ENCODE results near the gene TRMT10A. TPM values are rescaled to one million over a fixed set of nuclear protein-coding genes. Genes with fewer than 3 reads are reported as not detected.
"Not testable (repeated sequence)": the region's sequence is repeated elsewhere in the genome, so short reads cannot be mapped to it uniquely, and the experiment has no call there.

Gene TRMT10A
- total RNA-seq, 2 donors from 2014 or later, result 3.0 to 3.1 TPM

GRCh38 chr4:99572527-99573240 lies 8.8 kb upstream of the TRMT10A start:
- DNase-seq (ENCODE audit: low spot score), result no peak
- intact Hi-C loops (cut with DNase I), result no loop called here

DNA sequence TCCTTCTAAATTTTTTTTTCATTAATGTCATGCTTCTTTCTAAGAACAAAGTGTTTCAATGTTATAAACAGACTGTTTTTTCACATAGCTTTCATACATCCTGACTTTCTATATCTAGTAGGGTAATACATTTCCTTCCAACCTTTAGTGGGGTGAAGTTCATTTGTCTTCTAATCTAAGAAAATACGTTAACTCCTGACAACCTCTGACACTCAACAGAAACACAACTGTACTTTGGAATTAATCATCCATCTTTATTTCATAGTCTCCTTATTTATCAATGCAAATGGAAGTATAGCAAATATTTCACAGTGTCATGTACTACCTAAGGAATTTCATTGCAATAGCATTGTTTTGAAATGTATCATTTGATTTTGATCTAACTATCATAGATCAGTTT lies 8.0 kb upstream of the TRMT10A start:
- intact Hi-C loops (cut with DNase I), result no loop called here

DNA sequence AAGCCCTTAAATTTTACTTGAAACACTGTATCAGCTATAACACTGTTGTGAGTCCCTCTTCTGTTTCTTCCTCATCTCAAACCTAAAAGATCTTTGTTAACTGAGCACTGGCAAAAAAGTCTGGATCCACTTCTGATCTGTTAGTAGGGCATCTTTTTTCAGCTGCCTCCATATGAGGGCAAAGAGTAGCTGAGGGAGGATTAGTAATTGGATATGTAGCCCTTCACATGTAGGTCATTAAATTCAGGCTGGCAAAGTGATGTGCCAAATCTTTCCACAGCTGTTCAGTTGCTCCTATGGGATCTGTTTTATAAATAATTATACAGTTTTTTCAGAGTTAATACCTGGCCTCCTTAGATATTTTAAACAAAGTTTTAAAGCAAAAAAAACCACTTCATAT lies 1.1 kb upstream of the TRMT10A start:
- DNase-seq (ENCODE audit: low spot score), result no peak
- intact Hi-C loops (cut with DNase I), result no loop called here

More for the DNA sequence above, 8.0 kb upstream of the TRMT10A start:
- DNase-seq (ENCODE audit: low spot score), result no peak

DNA sequence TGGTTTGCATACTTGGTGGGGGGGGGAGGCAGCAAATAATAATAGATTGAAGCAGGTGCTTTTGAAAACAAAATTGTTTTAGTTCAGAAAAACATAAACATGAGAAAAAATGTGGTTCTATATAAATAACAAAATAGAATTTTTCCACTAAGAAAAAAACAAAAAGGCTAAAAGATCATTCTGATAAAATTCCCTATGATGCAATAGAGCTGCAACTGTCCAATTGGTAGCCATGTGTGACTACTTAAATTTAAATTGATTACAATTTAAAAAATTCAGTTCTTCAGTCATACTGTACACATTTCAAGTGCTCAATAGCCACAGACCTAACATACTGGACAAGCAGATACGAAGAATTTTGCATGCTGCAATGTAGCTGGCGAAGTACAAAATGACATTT lies 11.0 kb downstream of the TRMT10A start:
- no peak for DNase-seq (ENCODE audit: low spot score)
- intact Hi-C loops (cut with DNase I), result no loop called here

DNA sequence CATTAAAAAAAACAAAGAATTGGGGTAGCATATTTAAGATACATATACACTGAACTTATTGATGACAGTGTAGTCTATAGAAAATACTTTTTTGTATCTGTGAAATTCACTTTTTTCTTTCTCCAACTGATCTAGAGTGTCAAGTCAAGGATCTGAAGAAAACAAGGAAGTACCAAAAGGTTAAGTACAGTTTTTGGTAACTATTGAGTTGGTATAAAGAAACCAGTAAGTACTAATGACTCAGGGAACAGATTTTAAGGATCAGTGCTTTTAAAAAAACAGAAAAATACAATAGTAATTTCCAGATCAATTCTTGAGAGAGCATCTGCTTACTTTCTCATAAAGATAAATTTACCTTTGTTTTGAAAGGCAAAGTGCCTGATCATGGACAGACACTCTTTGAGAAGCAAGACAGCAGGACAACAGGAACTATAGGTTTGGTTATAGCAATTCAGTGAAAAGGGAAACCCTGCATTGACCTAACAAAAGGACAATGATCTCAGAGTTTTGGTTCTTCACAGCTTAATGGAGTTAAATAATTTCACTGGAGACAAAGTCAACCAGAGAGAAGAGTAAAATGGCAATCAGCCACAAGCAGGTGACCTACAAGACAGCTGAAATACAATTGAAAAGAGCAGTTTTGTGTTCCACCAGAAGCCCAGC lies 23.4 kb downstream of the TRMT10A start:
- intact Hi-C loops (cut with DNase I), result no loop called here
- DNase-seq (ENCODE audit: low spot score), result no peak

- intact Hi-C loops (cut with DNase I), result no loop called here
- DNase-seq (ENCODE audit: low spot score), result no peak
Measured at GRCh38 chr4:99537674-99538073, 26.2 kb downstream of the TRMT10A start.

GRCh38 chr4:99536848-99537247 lies 27.0 kb downstream of the TRMT10A start:
- DNase-seq (ENCODE audit: low spot score), result no peak
- intact Hi-C loops (cut with DNase I), result no loop called here

GRCh38 chr4:99536271-99536670 lies 27.6 kb downstream of the TRMT10A start:
- DNase-seq (ENCODE audit: low spot score), result no peak
- intact Hi-C loops (cut with DNase I), result no loop called here

DNA sequence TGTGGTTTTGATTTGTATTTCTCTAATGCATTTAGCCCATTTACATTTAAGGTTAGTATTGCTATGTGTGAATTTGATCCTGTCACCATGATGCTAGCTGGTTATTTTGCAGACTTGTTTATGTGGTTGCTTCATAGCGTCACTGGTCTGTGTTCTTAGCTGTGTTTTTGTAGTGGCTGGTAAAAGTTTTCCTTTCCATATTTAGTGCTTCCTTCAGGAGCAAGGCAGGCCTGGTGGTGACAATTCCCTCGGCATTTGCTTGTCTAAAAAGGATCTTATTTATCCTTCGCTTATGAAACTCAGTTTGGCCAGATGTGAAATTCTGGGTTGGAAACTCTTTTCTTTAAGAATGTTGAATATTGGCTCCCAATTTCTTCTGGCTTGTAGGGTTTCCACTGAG lies 29.1 kb downstream of the TRMT10A start:
- intact Hi-C loops (cut with DNase I); DNase-seq (ENCODE audit: low spot score): not testable (repeated sequence)

DNA sequence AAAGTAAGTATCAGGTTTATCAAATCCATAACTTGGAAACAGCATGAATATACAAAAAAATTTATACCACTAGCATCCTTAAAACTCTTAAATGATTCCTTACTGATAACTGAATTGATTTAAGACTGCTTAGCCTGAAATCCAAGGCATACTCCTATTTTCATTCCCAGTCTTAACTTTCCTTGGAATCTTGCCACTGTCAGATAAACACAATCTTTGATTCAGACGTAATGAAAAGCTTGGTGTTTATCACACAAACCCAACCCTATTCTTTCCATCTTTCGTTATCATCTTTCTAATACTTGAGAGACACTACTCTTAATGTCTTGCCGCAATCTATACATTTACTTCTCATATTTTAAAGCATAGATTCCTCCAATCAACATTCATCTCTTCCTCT lies 33.9 kb downstream of the TRMT10A start:
- no peak for DNase-seq (ENCODE audit: low spot score)
- intact Hi-C loops (cut with DNase I), result no loop called here

DNA sequence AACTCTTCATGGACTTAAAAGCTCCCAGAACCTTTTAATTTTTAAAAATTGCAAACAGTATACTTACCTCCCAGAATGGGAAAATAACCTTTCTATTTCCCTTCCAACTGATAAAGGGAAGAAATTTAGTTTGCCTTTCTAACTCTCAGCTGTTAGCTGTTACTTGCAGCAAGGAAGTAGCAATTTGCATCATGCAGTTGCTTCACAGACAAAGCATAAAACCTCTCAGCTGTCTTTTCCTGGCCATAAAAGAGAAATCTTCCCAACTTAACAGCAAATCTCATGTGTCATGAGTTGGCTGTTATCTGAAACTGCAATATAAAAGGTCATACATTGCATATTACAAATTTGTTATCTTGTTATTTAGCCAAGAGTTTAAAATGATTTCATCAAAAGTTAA lies 34.6 kb downstream of the TRMT10A start:
- DNase-seq (ENCODE audit: low spot score), result no peak
- intact Hi-C loops (cut with DNase I), result no loop called here

DNA sequence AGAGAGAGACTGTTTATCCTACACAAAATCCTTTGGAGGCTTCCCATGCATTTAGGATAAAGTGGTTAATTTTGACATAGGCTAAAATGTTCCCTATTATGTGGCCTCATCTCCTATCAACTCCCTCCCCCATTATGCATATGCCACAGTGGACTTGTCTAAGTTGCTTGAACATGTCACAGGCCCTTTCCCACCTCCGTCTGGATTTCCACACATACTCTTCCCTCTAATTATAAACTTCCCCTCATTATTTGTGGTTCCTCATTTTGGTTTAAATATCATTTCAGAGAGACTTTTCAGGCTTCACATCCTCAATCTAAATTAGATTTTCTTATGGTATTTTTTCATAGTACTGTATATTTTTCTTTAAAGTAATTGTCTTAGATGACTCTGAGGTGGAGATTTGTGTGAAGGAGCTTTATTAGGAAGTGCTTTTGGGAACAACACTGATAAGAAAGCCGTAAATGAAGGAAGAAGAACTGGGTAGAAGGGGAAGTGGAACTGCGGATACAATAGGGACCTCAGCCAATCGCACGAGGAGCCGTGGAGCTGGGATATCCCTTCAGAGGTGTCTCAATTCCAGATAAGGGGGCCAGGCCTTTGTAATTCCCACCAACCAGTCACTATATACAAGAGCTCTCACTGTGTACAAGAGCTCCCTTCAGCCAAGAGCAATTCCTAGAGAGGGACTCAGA lies 45.1 kb downstream of the TRMT10A start:
- DNase-seq (ENCODE audit: low spot score), result no peak
- intact Hi-C loops (cut with DNase I), result no loop called here

DNA sequence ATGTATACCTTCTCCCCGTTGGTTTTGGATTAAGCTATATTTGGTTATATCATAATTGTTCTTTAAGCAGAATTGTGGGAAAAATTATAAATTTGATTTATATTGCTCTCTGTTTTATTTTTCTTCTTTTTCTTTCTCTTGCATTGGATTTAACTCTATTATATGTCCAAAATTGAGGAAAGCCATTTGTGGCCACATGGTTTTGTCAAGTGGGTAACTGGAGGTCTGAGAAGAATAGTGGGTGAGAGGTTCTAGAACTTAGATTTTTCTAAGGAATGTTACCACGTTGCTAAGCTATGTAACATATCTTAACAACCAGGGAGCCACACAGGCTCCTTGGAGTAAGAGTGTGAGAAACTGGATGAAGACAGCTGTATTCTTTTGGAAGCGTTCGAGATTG lies 53.1 kb downstream of the TRMT10A start, which contains the start of gene C4orf17:
Gene C4orf17 (plus strand): TSS at position 301 of the 400 bp plus-strand sequence. CDS start 2,061 bp downstream, outside the sequence.
- intact Hi-C loops (cut with DNase I), result no loop called here
- no peak for DNase-seq (ENCODE audit: low spot score)

DNA sequence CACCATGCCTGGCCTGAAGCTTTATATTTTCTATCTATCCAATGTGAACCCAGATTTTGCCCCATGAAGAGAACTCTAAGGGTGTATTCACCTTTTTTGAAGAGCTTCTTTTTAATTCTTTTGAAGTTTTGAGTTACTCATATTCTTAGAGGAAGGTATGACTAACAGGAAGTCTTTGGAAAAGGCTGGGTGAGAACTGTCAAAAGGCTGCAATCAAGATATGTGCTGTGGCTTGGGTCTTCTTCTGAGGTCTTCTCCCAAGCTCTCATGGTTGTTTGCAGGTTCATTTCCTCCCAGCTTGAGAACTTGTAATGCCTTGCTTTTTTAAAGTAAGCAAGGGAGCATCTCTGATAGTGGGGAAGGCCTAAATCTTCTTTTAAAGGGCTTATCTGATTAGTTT lies 56.1 kb downstream of the TRMT10A start:
- intact Hi-C loops (cut with DNase I), result no loop called here
- no peak for DNase-seq (ENCODE audit: low spot score)

GRCh38 chr4:99507349-99507748 lies 56.5 kb downstream of the TRMT10A start:
- no peak for DNase-seq (ENCODE audit: low spot score)

DNA sequence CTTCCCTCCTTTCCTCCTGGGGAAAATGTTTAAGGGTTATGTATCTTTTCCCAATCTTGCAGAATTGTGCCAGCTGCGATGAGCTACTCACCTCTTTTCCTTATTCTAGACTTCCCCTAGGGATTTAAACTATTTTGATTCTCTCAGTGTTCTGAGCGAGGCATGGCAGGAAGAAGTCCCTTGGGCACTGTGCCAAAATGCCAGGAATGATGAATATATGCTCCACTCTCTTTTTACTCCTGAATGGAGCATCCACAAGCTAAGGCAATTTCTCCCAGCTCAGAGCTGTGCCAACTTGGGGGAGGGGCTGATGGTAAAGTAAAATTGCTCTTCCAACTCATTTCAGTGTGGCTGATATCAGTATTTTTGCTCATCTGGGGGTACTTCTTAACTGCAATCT lies 57.1 kb downstream of the TRMT10A start:
- no peak for DNase-seq (ENCODE audit: low spot score)
- intact Hi-C loops (cut with DNase I), result no loop called here

More at GRCh38 chr4:99507349-99507748, 56.5 kb downstream of the TRMT10A start:
- intact Hi-C loops (cut with DNase I), result no loop called here

- intact Hi-C loops (cut with DNase I), result no loop called here
- DNase-seq (ENCODE audit: low spot score), result no peak
Measured at GRCh38 chr4:99504804-99505502, 58.9 kb downstream of the TRMT10A start.

Data from posterior vena cava (tissue), 2 donors.